GM21381 (cell line): ENCODE data around the gene TSSC4.

Experiments
- ATAC-seq: cut with Tn5 transposase; IDR thresholded peaks from one replicate; pipeline ENCODE4 v1.9.1; 2021; ENCODE audit warnings: mild to moderate bottlenecking, moderate library complexity; ENCODE audit not compliant: unreplicated experiment

Gene TSSC4

GRCh38 chr11:2446590-2447252 lies 46.2 kb downstream of the TSSC4 start:
- ATAC-seq: no peak

- ATAC-seq: no peak
Measured at GRCh38 chr11:2447253-2447950, 46.9 kb downstream of the TSSC4 start.

DNA sequence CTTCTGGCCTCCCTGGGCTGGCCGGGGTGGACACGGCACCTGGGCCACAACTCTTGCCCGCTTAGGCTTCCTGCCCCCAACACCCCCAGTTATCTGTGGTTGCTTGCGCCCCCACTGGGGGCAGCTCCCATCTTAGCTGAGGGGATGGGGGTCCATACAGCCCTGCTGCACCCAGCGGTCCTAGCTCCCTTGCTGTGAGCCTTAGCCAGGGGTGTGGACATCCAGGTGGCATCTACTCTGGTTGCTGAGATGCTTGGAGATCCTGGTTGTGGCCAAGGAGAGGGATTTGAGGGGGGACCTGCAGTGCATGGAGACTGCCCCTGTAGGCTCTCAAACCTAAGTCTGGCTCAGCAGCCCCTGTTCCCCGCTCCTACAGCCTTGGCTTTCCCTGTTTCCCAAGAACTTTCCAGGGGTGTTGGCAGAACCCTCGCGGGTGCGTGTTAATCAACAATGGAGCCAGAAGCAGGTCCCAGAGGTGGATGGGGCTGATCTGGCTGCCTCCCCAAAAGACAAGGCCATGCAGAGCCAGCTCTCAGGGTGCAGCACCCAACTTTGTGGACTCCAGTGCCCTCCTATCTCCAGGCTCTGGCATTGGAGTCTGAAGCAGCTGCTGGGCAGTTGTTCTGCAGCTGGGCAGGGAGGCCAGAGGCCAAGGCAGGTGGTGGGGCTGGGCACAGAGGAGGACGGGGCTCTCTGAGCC lies 47.6 kb downstream of the TSSC4 start:
- ATAC-seq: no peak

- no peak for ATAC-seq
Measured at GRCh38 chr11:2448661-2449547, 48.4 kb downstream of the TSSC4 start.

- no peak for ATAC-seq
Measured at GRCh38 chr11:2449548-2450320, 49.2 kb downstream of the TSSC4 start.

DNA sequence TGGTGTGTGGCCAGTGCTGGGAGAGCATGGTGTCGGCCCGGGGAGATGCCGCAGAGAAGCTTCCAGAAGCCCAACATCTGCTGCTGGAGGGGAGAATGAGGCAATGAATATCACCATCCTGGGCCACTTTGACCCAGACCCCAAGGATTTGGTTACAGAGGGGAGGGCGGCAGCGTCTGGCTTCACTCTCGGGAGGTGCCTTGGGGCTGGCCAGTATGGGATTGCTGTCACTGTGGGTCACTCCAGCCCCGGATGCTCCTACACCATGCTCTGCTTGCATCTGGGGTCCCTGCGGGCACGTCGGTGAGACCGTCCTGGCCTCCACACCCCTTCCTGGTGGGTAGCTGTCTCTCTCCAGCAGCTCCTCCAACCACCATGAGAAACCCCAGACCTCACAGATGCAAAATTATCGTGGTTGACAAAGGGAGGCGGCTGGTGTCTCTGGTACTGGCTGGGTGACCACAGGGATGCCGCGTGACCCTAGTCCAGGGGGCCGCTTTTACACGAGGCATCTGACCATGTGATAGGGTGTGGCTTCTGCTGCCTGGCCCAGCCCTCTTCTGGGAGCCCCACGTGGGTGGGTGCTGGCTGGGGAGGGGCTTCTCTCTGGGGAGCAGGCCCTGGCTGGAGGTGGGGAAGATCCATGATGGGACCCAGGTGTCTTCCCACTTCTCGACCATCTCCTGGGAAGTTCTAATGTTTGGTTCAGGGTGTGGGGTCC lies 49.9 kb downstream of the TSSC4 start:
- ATAC-seq: no peak

DNA sequence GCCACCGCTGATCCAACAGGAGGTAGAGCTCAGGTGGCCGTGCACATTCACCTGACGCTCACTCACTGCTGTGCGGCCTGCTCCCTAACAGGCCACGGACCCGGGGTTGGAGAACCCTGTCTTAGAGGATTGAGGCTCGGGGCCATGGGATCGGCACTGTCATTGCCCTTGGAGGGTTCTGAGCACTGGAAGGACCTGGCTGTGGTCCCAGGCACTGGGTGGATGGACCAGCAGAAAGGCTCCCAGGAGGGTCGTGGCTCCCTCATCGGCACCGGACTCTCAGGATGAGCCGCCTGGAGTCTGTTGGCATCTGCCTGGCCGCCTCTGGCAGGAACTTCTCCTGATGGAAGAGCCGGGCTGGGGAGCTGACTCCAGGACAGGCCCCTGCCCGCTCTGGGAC lies 50.8 kb downstream of the TSSC4 start:
- no peak for ATAC-seq

GRCh38 chr11:2451916-2452315 lies 51.4 kb downstream of the TSSC4 start:
- ATAC-seq: no peak

- ATAC-seq: no peak
Measured at GRCh38 chr11:2452321-2453012, 51.9 kb downstream of the TSSC4 start.

DNA sequence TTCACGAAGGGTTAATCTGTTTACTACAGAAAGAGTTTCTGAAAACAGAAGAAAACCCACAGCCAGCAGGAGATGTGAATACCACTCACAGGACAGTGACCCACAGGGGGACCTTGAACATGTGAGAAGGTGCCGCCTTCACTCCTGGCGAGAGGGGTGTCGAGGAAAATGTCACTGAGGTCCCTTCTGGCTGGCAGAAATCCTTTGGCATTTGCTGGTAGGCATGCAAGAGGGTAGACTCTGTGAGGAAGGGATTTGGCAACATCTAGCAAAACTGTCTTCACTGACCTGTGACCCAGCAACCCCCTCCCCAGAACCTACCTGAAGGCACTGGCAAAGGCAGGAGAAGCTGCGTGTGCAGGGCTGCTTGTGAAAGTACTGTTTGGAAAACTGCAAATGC lies 52.9 kb downstream of the TSSC4 start:
- ATAC-seq: no peak
